SK-N-SH (cell line): Measurements from ENCODE around the gene NAA38. TPM values are rescaled to one million over a fixed set of nuclear protein-coding genes. Genes with fewer than 3 reads are reported as not detected.

ENCODE experiments used
- CTCF ChIA-PET: fragments of 300-600, 350-600 bp; formaldehyde crosslinking; extraction: SDS; loops from one replicate; lab custom pipeline; 2021; lab: Yijun Ruan, JAX
- POLR2A ChIA-PET: fragments of 350-600 bp; sonication (Branson Sonifier 250); formaldehyde crosslinking; extraction: SDS; loops from one replicate; lab custom pipeline; 2020; ENCODE audit warnings: antibody characterized with exemption, inconsistent platforms; lab: Yijun Ruan, JAX
- DNase-seq: peaks from one replicate; pipeline ENCODE4 v3.0.0; 2012
- H2AFZ ChIP-seq: fragments of 200-600 bp; sonication (generic); 2 replicates; pipeline ENCODE4 v1.8.1; 2016; ENCODE audit warnings: antibody characterized with exemption, mild to moderate bottlenecking, low read depth
- H3F3A ChIP-seq: fragments of 200-600 bp; sonication (generic); replicated peaks from 2 replicates; pipeline ENCODE3; 2016; ENCODE audit warnings: antibody characterized with exemption, mild to moderate bottlenecking; ENCODE audit not compliant: insufficient read depth
- H3K27ac ChIP-seq, 2 experiments: fragments of 200-500 bp in 1 of 2; fragments of 200-600 bp in 1 of 2; sonication (Bioruptor generic) in 1 of 2; sonication (generic), shearing (Covaris generic) in 1 of 2; 2 replicates each; pipeline versions ENCODE4 v1.5.1 to v1.6.1; 2014 to 2016; ENCODE audit warnings: low read depth in 2 of 2, inconsistent platforms in 1 of 2, low read length in 1 of 2, mild to moderate bottlenecking in 1 of 2, mixed read lengths in 1 of 2
- H3K27me3 ChIP-seq: fragments of 200-600 bp; sonication (generic), shearing (Covaris generic); 2 replicates; pipeline ENCODE4 v1.6.1; 2016; ENCODE audit warnings: mixed run types; ENCODE audit not compliant: insufficient read depth
- H3K36me3 ChIP-seq, 2 experiments: fragments of 200-500 bp in 1 of 2; fragments of 200-600 bp in 1 of 2; sonication (Bioruptor generic) in 1 of 2; sonication (generic) in 1 of 2; replicated peaks in 1 of 2; 2 replicates each; pipeline versions ENCODE3 to v1.5.1; 2014 to 2016; ENCODE audit warnings: low read length in 1 of 2, mild to moderate bottlenecking in 1 of 2; ENCODE audit not compliant: insufficient read depth in 2 of 2, control insufficient read depth in 1 of 2
- H3K4me1 ChIP-seq, 2 experiments: fragments of 200-500 bp in 1 of 2; fragments of 200-600 bp in 1 of 2; sonication (Bioruptor generic) in 1 of 2; sonication (generic), shearing (Covaris generic) in 1 of 2; 2 replicates each; pipeline versions ENCODE4 v1.5.1 to v1.6.1; 2014 to 2016; ENCODE audit warnings: low read depth in 1 of 2, low read length in 1 of 2, mixed run types in 1 of 2; ENCODE audit not compliant: insufficient read depth in 2 of 2, control insufficient read depth in 1 of 2
- H3K4me2 ChIP-seq: fragments of 200-600 bp; sonication (generic), shearing (Covaris generic); 2 replicates; pipeline ENCODE4 v1.6.1; 2017; ENCODE audit warnings: mixed run types
- H3K4me3 ChIP-seq, 2 experiments: fragments of 200-500 bp in 1 of 2; fragments of 200-600 bp in 1 of 2; sonication (Bioruptor generic) in 1 of 2; sonication (generic), shearing (Covaris generic) in 1 of 2; 2 replicates each; pipeline versions ENCODE4 v1.5.1 to v1.8.1; 2014 to 2016; ENCODE audit warnings: low read depth in 2 of 2, inconsistent platforms in 1 of 2, low read length in 1 of 2, mild to moderate bottlenecking in 1 of 2, mixed read lengths in 1 of 2, moderate library complexity in 1 of 2
- H3K79me2 ChIP-seq: fragments of 200-600 bp; sonication (generic); 2 replicates; pipeline ENCODE4 v1.8.1; 2017; ENCODE audit warnings: mild to moderate bottlenecking; ENCODE audit not compliant: insufficient read depth
- H3K9ac ChIP-seq: fragments of 200-600 bp; sonication (generic); 2 replicates; pipeline ENCODE4 v1.6.1; 2017; ENCODE audit warnings: mixed run types
- H3K9me2 ChIP-seq: fragments of 200-600 bp; sonication (generic); 2 replicates; pipeline ENCODE4 v1.6.1; 2017; ENCODE audit warnings: mixed run types
- H3K9me3 ChIP-seq: fragments of 200-600 bp; sonication (generic); 2 replicates; pipeline ENCODE4 v1.6.1; 2017; ENCODE audit warnings: mixed run types, mild to moderate bottlenecking, moderate library complexity
- H4K20me1 ChIP-seq: fragments of 200-600 bp; sonication (generic); 2 replicates; pipeline ENCODE4 v1.6.1; 2017; ENCODE audit warnings: mild to moderate bottlenecking, mixed run types; ENCODE audit not compliant: insufficient read depth
- CHD2 ChIP-seq: fragments of 150-350 bp; IDR thresholded peaks from 2 replicates; pipeline ENCODE4 v1.6.1; 2018; ENCODE audit warnings: low read length; ENCODE audit not compliant: partially characterized antibody
- EP300 ChIP-seq, 2 experiments: IDR thresholded peaks; 2 replicates each; pipeline versions ENCODE4 v1.4.0 to v1.6.1; 2012; ENCODE audit warnings: borderline replicate concordance in 1 of 2, low read depth in 1 of 2, low read length in 1 of 2
- FOXJ3 ChIP-seq: sonication (generic); formaldehyde crosslinking; IDR thresholded peaks from 2 replicates; pipeline ENCODE4 v1.5.1; 2020; ENCODE audit warnings: mild to moderate bottlenecking, missing genetic modification reagents
- FOXM1 ChIP-seq: IDR thresholded peaks from 2 replicates; pipeline ENCODE4 v1.4.0; 2012; ENCODE audit warnings: low read depth, mild to moderate bottlenecking
- GATA2 ChIP-seq: sonication (generic); formaldehyde crosslinking; IDR thresholded peaks from 2 replicates; pipeline ENCODE4 v1.5.0; 2020; ENCODE audit warnings: mild to moderate bottlenecking, missing genetic modification reagents
- MEF2A ChIP-seq: IDR thresholded peaks from 2 replicates; pipeline ENCODE4 v1.4.0; 2012; ENCODE audit warnings: low read depth, borderline replicate concordance
- MXI1 ChIP-seq: IDR thresholded peaks from 2 replicates; pipeline ENCODE4 v1.6.1; 2012; ENCODE audit warnings: mild to moderate bottlenecking, low read depth, low read length, improper control_type of control experiment
- NRF1 ChIP-seq: IDR thresholded peaks from 2 replicates; pipeline ENCODE4 v1.6.1; 2012; ENCODE audit warnings: low read depth, mild to moderate bottlenecking, low read length
- RAD21 ChIP-seq: IDR thresholded peaks from 2 replicates; pipeline ENCODE4 v1.6.1; 2012; ENCODE audit warnings: mild to moderate bottlenecking, low read length
- RFX5 ChIP-seq: IDR thresholded peaks from 2 replicates; pipeline ENCODE4 v1.6.1; 2012; ENCODE audit warnings: mild to moderate bottlenecking, improper control_type of control experiment, low read length
- SIN3A ChIP-seq: IDR thresholded peaks from 2 replicates; pipeline ENCODE4 v1.6.1; 2012; ENCODE audit warnings: low read depth, mild to moderate bottlenecking, low read length, moderate library complexity, borderline replicate concordance
- SMC3 ChIP-seq: IDR thresholded peaks from 2 replicates; pipeline ENCODE4 v1.6.1; 2012; ENCODE audit warnings: low read depth, low read length, improper control_type of control experiment
- TEAD4 ChIP-seq: IDR thresholded peaks from 2 replicates; pipeline ENCODE4 v1.4.0; 2012; ENCODE audit warnings: mild to moderate bottlenecking, borderline replicate concordance; ENCODE audit not compliant: insufficient read depth
- WGBS: methylation state at CpG from one replicate; pipeline ENCODE4 v1.1.6; 2017; ENCODE audit warnings: low lambda C conversion rate; 5-methylcytosine and 5-hydroxymethylcytosine counted together
- polyA plus RNA-seq, 3 experiments: library from polyadenylated mRNA; depleted of rRNA; stranded (reverse); fragments of >200 nt; gene quantifications; 2 replicates each; pipeline ENCODE4 v1.2.3, GENCODE V29; 2012
- TF ChIP-seq, protein P1 (sequence below): IDR thresholded peaks from 2 replicates; pipeline ENCODE4 v1.4.0; 2012; ENCODE audit warnings: low read depth, borderline replicate concordance
- TF ChIP-seq, protein P2 (sequence below): IDR thresholded peaks from 2 replicates; pipeline ENCODE4; 2012
- TF ChIP-seq, protein P3 (sequence below): fragments of 150-350 bp; IDR thresholded peaks from 2 replicates; pipeline ENCODE4 v1.6.1; 2017; ENCODE audit warnings: antibody characterized with exemption, low read length, low read depth, borderline replicate concordance
- TF ChIP-seq, protein P4 (sequence below): IDR thresholded peaks from 2 replicates; pipeline ENCODE4 v1.4.0; 2012; ENCODE audit warnings: low read depth

NAA38 gene
- polyA plus RNA-seq, 1 of the 3 experiments (the other 2 are of a cell fraction) = 202 TPM

DNA sequence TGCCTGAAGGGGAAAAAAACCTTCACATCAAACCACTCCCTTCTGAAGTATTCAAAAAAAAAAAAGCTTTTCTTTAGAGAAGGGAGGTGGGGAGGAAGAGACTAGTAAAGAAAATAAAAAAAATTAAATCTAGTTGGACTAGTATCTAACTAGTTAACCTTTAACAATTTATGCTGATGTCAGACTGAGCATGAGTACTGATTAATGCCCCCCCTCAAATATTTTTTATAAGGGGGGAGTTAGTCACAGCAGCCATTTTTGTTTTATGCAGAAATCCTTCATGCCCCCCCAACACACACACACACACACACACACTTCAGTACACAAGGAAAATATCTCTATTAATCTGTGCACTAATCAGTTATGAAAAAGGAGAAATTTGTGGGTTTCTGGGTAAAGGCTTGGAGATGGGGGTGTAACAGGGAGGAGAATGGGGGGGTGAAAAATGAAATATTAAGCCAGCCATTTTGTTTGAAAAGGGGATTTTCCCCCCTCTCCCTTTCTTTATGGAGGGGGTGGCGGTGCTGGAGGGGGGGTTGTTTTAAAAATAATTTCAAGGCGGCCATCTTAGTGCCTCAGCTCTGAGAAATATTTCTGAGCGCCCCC is 26.5 kb upstream of the NAA38 start (continued):
- TF ChIP-seq, protein P1, sequence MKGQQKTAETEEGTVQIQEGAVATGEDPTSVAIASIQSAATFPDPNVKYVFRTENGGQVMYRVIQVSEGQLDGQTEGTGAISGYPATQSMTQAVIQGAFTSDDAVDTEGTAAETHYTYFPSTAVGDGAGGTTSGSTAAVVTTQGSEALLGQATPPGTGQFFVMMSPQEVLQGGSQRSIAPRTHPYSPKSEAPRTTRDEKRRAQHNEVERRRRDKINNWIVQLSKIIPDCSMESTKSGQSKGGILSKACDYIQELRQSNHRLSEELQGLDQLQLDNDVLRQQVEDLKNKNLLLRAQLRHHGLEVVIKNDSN = no peak
- TF ChIP-seq MEF2A = no peak
- TF ChIP-seq SIN3A = no peak
- TF ChIP-seq, protein P2, sequence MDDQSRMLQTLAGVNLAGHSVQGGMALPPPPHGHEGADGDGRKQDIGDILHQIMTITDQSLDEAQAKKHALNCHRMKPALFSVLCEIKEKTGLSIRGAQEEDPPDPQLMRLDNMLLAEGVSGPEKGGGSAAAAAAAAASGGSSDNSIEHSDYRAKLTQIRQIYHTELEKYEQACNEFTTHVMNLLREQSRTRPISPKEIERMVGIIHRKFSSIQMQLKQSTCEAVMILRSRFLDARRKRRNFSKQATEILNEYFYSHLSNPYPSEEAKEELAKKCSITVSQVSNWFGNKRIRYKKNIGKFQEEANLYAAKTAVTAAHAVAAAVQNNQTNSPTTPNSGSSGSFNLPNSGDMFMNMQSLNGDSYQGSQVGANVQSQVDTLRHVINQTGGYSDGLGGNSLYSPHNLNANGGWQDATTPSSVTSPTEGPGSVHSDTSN = peak; percentile 19; the same call in 1 of the 2 replicates
- no peak for TF ChIP-seq RFX5
- no peak for TF ChIP-seq RAD21
- no peak for TF ChIP-seq FOXJ3 (CRISPR knock-in tag)
- TF ChIP-seq NRF1 = no peak
- TF ChIP-seq SMC3 = no peak
- TF ChIP-seq GATA2 (CRISPR knock-in tag) = no peak
- TF ChIP-seq TEAD4 = no peak
- TF ChIP-seq, protein P3, sequence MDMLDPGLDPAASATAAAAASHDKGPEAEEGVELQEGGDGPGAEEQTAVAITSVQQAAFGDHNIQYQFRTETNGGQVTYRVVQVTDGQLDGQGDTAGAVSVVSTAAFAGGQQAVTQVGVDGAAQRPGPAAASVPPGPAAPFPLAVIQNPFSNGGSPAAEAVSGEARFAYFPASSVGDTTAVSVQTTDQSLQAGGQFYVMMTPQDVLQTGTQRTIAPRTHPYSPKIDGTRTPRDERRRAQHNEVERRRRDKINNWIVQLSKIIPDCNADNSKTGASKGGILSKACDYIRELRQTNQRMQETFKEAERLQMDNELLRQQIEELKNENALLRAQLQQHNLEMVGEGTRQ = no peak
- 0 out of 2 replicates have a peak, but pooled peaks have one; percentile 23 for TF ChIP-seq MXI1
- TF ChIP-seq, protein P4, sequence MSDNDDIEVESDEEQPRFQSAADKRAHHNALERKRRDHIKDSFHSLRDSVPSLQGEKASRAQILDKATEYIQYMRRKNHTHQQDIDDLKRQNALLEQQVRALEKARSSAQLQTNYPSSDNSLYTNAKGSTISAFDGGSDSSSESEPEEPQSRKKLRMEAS = no peak
- TF ChIP-seq FOXM1 = no peak

DNA sequence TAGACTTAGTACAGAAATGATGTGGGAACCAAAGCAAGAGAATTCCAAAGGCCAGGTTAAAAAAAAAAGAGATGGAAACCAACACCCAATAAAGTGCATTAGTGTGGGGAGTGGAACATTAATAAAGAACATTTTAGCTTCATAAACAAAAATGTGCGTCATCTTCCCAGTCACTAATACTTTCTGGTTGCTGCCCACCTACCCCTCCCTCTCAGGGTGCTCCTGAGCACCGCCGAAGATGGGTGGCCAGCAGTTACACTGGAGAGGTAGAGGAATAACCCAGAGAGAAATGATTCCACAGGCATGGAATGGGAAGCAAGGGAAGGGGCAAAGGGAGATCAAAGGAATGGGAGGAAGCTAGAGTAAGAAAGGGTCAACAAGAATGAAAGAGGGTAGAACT is 25.3 kb upstream of the NAA38 start:
- Histone ChIP-seq H3K9me2 (no peaks in the 10 kb centered on the region), H3F3A (peaks cover 32% of the 10 kb centered on the region), H3K4me3 (0 out of 4 replicates have a peak overlapping the region, but pooled peaks of 1 of the 2 experiments have one; percentile 1), H2AFZ (no peak overlapping the region), H4K20me1 (no peaks in the 10 kb centered on the region), H3K4me2 (peak overlapping the region; percentile 66), H3K79me2 (peaks cover 16% of the 10 kb centered on the region), H3K9me3 (no peaks in the 10 kb centered on the region), H3K27me3 (no peaks in the 10 kb centered on the region), H3K27ac (peak overlapping the region; percentile 69 to 100; a peak in 3 of 4 replicates), H3K36me3 (peaks cover 19 to 31% of the 10 kb centered on the region in 2 experiments), H3K9ac (no peak overlapping the region), H3K4me1 (peaks cover 13 to 54% of the 10 kb centered on the region in 2 experiments)
- no peak for DNase-seq
- CTCF ChIA-PET = interaction anchor here (0.7 to 2.6 kb wide), 5 partner anchors 15 to 175 kb away, joined by 3 to 9 read pairs (median 4); no protein-coding TSS in a partner anchor
- TF ChIP-seq CHD2 (no peak), FOXM1 (no peak), TEAD4 (no peak), EP300 (IDR thresholded peaks at IDR 0.05; ENCODE audit: borderline replicate concordance in 1 of 2, low read depth in 1 of 2, low read length in 1 of 2) (no peak)
- POLR2A ChIA-PET = no interaction called here
- 63% methylated on average over 3 of the region's 3 CpGs for WGBS
